HG03439 (cell line): ENCODE data around the gene ZNF778.
A peak's percentile ranks its signal among the peaks of the same experiment; 100 is the strongest.

Experiments used
- ATAC-seq: cut with Tn5 transposase; IDR thresholded peaks from one replicate; pipeline ENCODE4 v1.9.1; 2021; ENCODE audit warnings: mild to moderate bottlenecking, moderate library complexity; ENCODE audit not compliant: unreplicated experiment

ZNF778 gene

DNA sequence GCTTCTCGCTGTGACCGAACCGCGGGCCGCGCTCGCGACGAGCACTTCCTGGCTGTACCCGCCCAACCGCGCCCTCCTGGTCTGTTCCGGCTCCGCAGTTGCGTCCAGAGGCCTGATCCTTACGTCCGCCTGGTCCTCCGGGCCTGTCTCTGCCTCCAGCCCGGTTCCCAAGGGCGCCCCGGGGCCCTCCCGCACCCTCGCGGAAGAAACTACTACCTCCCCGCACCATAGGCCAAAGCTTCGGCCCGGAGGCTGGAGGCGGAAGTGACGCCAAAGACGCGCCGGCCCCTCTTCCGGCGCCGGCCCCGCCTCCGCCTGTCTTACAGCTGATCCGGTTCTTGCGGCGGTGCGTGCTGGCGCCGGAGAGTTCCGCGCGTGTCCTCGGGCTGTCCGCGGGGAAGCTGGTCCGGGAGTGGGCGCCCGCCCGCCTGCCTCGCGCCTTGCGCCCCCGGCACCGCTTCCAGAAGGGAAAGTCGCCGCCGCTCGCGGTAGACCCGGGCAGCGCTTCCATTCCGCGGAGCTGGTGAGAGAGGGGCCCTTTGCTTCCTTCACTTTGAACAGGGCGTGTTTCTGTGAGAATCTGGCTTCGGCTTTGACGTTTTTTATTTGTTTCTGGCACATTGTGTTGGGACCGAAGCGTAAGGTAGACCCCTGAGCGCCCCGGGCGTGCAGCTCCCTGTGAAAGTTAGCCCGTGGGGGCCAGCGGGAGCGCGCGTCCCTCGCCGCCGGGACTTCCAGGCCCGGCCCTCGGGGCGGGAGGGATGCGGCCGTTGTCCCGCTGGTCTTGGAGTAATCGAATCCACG lies at the start of gene ZNF778:
Gene ZNF778, plus strand, starts transcription at position 316 of the 804 bp plus-strand sequence. CDS start 3,425 bp downstream, outside the sequence.
- ATAC-seq, result peak; percentile 78

DNA sequence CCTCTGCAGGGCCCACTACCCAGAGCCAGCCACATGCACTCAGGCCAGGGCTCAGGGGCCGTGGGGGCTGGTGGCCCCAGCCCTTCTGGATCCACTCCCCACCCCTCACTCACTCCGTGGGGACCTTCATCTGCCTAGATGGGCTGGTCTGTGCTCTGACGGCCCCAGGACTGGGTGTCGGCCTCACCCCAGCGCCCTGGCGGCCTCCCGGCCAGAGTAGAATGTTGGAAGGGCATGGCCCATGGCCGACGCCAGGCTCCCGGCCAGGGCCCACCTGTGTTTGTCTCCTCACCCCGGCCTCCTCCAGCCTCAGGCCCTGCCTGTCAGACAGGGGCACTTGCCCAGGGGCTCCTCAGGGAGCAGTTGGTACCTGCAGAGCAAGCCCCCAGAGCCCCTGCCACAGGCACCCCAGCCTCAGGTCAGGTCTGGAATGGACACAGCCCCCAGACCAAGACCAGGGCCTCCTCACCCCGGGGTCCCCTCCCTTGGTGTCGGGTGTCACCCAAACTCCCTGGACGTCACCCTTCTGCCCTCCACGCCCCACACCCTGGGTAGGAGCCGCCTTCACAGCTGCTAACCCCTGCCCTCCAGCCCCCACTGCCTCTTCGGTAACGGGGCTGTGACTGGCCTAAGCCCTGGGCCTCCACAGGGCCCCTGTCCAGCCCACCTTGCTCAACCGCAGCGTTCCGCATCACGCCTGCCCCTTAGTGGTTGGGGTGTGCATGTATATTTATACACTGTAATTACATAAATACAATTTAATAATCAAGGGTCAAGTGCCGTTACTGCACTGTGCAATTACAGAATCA lies 48.9 kb upstream of the ZNF778 start:
- ATAC-seq, result no peak

GRCh38 chr16:89169778-89170177 lies 47.7 kb upstream of the ZNF778 start:
- no peak for ATAC-seq

GRCh38 chr16:89170346-89171215 lies 46.9 kb upstream of the ZNF778 start:
- no peak for ATAC-seq

- peak; percentile 66 for ATAC-seq
Observed at GRCh38 chr16:89171216-89172170, 46.0 kb upstream of the ZNF778 start, which contains the start of gene CDH15. TSS of gene CDH15 (plus strand) at chr16:89171748. CDS start at chr16:89171832, 84 bp downstream.

DNA sequence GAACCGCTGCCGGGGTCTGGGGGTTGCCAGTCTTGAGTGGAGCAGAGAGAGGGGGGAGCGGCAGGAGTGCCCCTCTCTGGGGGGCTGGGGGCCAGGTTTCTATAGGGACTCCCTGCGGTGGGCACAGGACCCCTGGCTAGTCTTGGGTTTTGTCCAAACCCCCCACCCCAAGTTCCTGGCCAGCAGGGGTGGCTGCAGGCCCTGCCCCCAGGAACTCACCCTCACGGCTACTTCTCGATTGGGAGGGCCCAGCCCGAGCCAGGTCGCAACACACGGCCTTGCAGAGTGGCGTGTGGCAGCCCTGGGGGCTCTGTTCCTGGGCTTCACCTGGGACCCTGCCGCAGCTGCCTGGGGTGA lies 45.4 kb upstream of the ZNF778 start:
- no peak for ATAC-seq

- no peak for ATAC-seq
Observed at GRCh38 chr16:89172528-89173173, 44.9 kb upstream of the ZNF778 start.

GRCh38 chr16:89173174-89173921 lies 44.2 kb upstream of the ZNF778 start:
- no peak for ATAC-seq

DNA sequence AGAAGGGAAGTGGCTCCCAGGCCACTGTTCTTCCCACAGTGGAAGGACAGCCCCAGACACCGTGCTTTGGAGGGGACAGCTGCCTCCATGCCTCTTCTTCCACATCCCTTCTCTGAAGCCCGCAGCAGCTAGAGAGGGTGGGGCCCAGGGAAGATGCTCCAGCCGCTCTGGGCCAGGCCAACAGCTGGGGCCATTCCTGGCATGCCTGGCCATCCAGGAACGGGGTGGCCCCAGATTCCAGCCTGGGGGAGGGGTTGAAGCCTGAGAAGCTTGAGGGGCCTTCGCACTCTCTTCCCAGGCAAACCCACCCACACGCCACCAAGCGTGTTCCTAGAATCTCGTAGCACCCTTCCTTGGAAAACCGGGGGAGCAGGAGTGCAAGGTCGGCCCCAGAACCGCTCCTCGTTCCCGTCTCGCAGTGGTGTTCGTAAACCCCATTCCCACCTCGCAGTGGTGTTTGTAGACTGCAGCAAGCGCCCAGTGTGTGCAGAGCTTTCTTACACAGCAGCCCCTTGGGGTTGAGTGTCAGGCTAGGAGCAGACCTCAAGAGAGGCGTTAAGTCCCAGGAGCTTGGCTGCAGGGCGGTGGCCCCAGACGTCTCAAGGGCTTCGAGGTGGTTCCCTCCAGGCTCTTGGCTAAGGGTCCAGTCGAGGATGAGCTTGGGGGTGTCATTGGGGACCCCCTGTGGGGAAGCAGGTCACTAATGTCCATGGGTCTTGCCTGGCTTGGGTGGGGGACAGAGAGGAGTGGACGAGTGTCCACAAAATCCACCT lies 43.3 kb upstream of the ZNF778 start:
- ATAC-seq, result no peak

- ATAC-seq, result no peak
Observed at GRCh38 chr16:89174877-89175276, 42.6 kb upstream of the ZNF778 start.

- no peak for ATAC-seq
Observed at GRCh38 chr16:89175280-89176146, 42.0 kb upstream of the ZNF778 start.

DNA sequence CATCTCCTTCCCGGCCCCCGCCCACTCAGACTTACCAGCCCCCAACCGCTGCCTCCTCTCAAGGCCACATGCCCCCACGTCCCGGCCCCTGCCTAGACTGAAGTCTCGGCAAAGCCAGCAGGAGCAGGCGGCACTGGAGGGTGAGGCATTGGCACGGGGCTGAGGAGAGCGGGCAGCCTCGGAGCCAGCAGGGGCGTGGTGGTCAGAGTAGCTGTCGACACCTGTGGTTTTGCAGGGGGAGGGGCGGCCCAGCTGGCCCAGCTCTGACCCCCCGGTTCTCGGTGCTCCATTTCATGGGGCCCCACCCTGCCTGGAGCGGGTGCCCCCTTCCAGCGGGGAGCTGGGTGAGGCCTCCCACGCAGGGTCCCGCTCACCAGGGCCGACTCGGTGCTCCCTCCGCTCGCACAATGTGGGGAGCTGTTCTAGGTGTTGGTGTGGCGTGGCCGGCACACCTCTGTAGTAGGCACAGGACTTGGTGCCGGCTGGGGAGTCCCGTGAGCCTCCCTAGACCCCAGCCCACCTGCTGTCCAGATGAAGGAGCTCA lies 41.3 kb upstream of the ZNF778 start:
- ATAC-seq, result no peak

DNA sequence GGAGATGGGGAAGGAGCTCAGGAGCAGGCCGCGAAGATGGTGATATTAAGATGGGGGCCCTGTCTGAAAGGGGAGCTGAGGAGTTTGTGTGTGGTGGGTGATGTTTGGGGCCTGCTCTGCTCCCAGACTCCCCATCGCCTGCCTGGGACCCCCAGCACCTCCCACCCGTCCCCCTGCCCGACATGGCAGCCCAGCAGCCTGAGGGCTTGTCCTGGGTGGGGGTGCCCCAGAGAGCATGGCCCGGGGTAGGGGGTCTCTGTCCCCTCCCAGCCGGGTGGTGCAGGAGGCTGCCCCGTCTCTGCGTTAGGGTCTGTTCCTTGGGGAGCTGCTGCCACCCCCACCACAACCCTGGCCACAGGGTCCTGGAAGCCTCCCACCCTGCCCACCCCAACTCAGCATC lies 40.8 kb upstream of the ZNF778 start:
- ATAC-seq, result no peak

DNA sequence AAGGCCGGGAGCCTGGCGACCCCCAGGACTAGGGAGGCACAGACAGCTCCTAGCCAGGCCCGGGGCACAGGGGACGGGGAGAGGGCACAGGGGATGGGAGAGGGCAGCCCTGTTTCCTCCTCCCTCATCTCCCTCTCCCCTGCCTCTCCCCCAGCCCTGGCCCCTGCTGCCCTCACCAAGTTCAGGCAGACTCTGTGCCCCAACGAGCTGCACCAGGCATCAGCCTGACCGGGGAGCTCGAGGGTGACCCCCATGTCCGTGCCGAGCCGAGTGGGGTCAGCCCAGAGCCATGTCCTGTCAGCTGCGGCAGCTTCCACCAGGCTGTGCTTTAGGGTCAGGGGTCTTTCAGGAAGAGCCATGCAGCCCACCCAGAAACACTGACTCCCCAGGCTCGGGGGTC lies 40.0 kb upstream of the ZNF778 start:
- no peak for ATAC-seq

- ATAC-seq, result no peak
Observed at GRCh38 chr16:89178453-89179147, 38.9 kb upstream of the ZNF778 start.

DNA sequence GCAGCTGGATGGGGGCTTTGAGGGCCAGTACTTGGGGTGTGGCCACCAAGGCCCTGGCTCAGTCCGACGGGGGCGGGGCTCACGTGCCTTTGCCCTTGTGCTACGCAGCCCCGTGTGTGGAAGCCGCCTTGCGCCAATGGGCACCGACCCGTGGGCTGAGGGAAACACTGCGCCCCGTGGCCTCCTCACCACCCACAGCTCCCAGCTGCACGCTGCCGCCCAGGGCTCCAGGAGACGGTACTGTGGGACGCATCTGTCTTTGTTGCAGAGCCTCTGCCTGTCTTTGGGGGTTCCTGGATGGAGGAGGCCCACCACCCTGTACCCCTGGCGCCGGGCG lies 38.4 kb upstream of the ZNF778 start:
- ATAC-seq, result no peak
